K562 (cell line): ENCODE measurements around the gene SLC38A11. TPM values are rescaled to one million over a fixed set of nuclear protein-coding genes. Genes with fewer than 3 reads are reported as not detected.

Experiments used
- ATAC-seq: fragments of 200-7000 bp; cut with Tn5 transposase; 3 replicates; pipeline ENCODE4 v1.9.1; 2020; ENCODE audit warnings: moderate library complexity
- BruUV-seq: library from RNA; stranded (reverse); fragments of 400-500 nt; replicated peaks from 2 replicates; lab custom pipeline; 2021; lab: Mats Ljungman, UMichigan
- CTCF ChIA-PET: fragments of 300-600 bp; formaldehyde crosslinking; extraction: SDS; loops from one replicate; lab custom pipeline; 2021; ENCODE audit warnings: low intra/inter-chr PET ratio; lab: Yijun Ruan, JAX
- POLR2A ChIA-PET: fragments of 300-600, 350-650 bp; sonication (Branson Sonifier 250); formaldehyde crosslinking; extraction: SDS; loops from one replicate; lab custom pipeline; 2021; ENCODE audit warnings: antibody characterized with exemption, inconsistent platforms; lab: Yijun Ruan, JAX
- DNase-seq, 4 experiments: peaks; one replicate each; pipeline versions ENCODE4 v3.0.0 to v3.0.0-alpha.2; 2011 to 2018; ENCODE audit warnings: low spot score in 3 of 4, mixed read lengths in 3 of 4; ENCODE audit errors: extremely low read depth in 1 of 4
- FAIRE-seq: peaks from 2 replicates; lab custom pipeline; 2011; peaks lifted over from hg19 to GRCh38; lab: Jason Lieb, UNC
- H2AFZ ChIP-seq: 2 replicates; pipeline ENCODE4 v1.6.0; 2011; ENCODE audit warnings: low read depth, low read length, control low read depth, inconsistent platforms
- H3K27ac ChIP-seq: fragments of 200-600 bp; 3 replicates; pipeline ENCODE4 v1.8.0; 2011; ENCODE audit warnings: low read depth, mild to moderate bottlenecking, control low read depth, inconsistent platforms, low read length, moderate library complexity, mixed read lengths; ENCODE audit errors: extremely low read depth
- H3K27me3 ChIP-seq, 2 experiments: fragments of 300-600 bp in 1 of 2; 2 replicates in 1 of 2; 3 replicates in 1 of 2; pipeline versions ENCODE4 v1.6.0 to v1.8.0; 2011; ENCODE audit warnings: inconsistent platforms in 2 of 2, low read length in 2 of 2, mild to moderate bottlenecking in 1 of 2, mixed read lengths in 1 of 2, moderate library complexity in 1 of 2; ENCODE audit not compliant: control insufficient read depth in 2 of 2, insufficient read depth in 2 of 2
- H3K36me3 ChIP-seq: fragments of 300-600 bp; 3 replicates; pipeline ENCODE4 v1.8.0; 2011; ENCODE audit warnings: mild to moderate bottlenecking, low read length, inconsistent platforms; ENCODE audit not compliant: control insufficient read depth, insufficient read depth
- H3K4me1 ChIP-seq, 2 experiments: fragments of 200-600 bp in 1 of 2; replicated peaks in 1 of 2; 2 replicates in 1 of 2; 3 replicates in 1 of 2; pipeline versions ENCODE4 v1.5.1 to v1.8.0; 2011; ENCODE audit warnings: inconsistent platforms in 2 of 2, low read length in 2 of 2, mild to moderate bottlenecking in 1 of 2, mixed read lengths in 1 of 2, moderate library complexity in 1 of 2; ENCODE audit not compliant: control insufficient read depth in 2 of 2, insufficient read depth in 2 of 2
- H3K4me2 ChIP-seq: 2 replicates; pipeline ENCODE4 v1.6.1; 2011; ENCODE audit warnings: low read length, control low read depth, inconsistent platforms, mixed read lengths; ENCODE audit not compliant: insufficient read depth
- H3K4me3 ChIP-seq: fragments of 200-600 bp; sonication (generic), shearing (Covaris generic); 2 replicates; pipeline ENCODE4 v1.5.1; 2016; ENCODE audit warnings: control low read depth, inconsistent platforms
- H3K79me2 ChIP-seq: fragments of 200-600 bp; 3 replicates; pipeline ENCODE4 v1.8.0; 2011; ENCODE audit warnings: low read length, inconsistent platforms; ENCODE audit not compliant: control insufficient read depth, insufficient read depth
- H3K9ac ChIP-seq, 2 experiments: 2 replicates each; pipeline versions ENCODE4 v1.6.0 to v1.6.1; 2011; ENCODE audit warnings: low read depth in 2 of 2, low read length in 2 of 2, control low read depth in 1 of 2, inconsistent platforms in 1 of 2, mild to moderate bottlenecking in 1 of 2, mixed read lengths in 1 of 2; ENCODE audit not compliant: insufficient read depth in 1 of 2
- H3K9me1 ChIP-seq: one replicate; pipeline ENCODE4 v1.6.0; 2011; ENCODE audit warnings: inconsistent platforms, mild to moderate bottlenecking, low read length, moderate library complexity; ENCODE audit not compliant: control insufficient read depth, insufficient read depth
- H3K9me3 ChIP-seq: replicated peaks from 2 replicates; pipeline ENCODE4 v1.5.1; 2011; ENCODE audit warnings: low read depth, low read length, inconsistent platforms; ENCODE audit not compliant: control insufficient read depth, insufficient read depth
- H4K20me1 ChIP-seq: replicated peaks from 2 replicates; pipeline ENCODE4 v1.6.1; 2011; ENCODE audit warnings: low read length, inconsistent platforms, mixed read lengths; ENCODE audit not compliant: control insufficient read depth, insufficient read depth
- AFF4 ChIP-seq: sonication (generic); formaldehyde crosslinking; IDR thresholded peaks from 2 replicates; pipeline ENCODE4 v1.8.0; 2023; ENCODE audit warnings: mild to moderate bottlenecking, missing genetic modification reagents
- ATF1 ChIP-seq, 2 experiments: fragments of 450-650 bp in 1 of 2; IDR thresholded peaks; 2 replicates each; pipeline ENCODE4 v1.6.1; 2016; ENCODE audit warnings: missing compliant biosample characterization in 1 of 2, missing genetic modification characterization in 1 of 2
- HES1 ChIP-seq: fragments of 450-650 bp; IDR thresholded peaks from 2 replicates; pipeline ENCODE4 v1.6.1; 2016; ENCODE audit warnings: low read depth, mild to moderate bottlenecking, moderate library complexity
- HNRNPL ChIP-seq: fragments of 200-400 bp; formaldehyde crosslinking; IDR thresholded peaks from 2 replicates; pipeline ENCODE4 v1.6.1; 2017; ENCODE audit warnings: low read depth, mild to moderate bottlenecking, low read length
- JUN ChIP-seq, 2 experiments: sonication (generic) in 1 of 2; formaldehyde crosslinking in 1 of 2; IDR thresholded peaks; 2 replicates each; pipeline versions ENCODE4 v1.6.1 to v1.8.0; 2012 to 2022; ENCODE audit warnings: borderline replicate concordance in 2 of 2, mild to moderate bottlenecking in 2 of 2, improper control_type of control experiment in 1 of 2, low read depth in 1 of 2, low read length in 1 of 2, missing genetic modification reagents in 1 of 2
- JUND ChIP-seq, 2 experiments: IDR thresholded peaks; 2 replicates in 1 of 2; 3 replicates in 1 of 2; pipeline ENCODE4 v1.6.1; 2011; ENCODE audit warnings: borderline replicate concordance in 2 of 2, low read depth in 2 of 2, low read length in 2 of 2, improper control_type of control experiment in 1 of 2, missing biosample characterization in 1 of 2, missing genetic modification characterization in 1 of 2, missing genetic modification reagents in 1 of 2
- KAT7 ChIP-seq: sonication (generic); formaldehyde crosslinking; IDR thresholded peaks from 2 replicates; pipeline ENCODE4 v1.8.0; 2022; ENCODE audit warnings: missing genetic modification reagents, mild to moderate bottlenecking, borderline replicate concordance
- MEF2A ChIP-seq: IDR thresholded peaks from 2 replicates; pipeline ENCODE4 v1.6.1; 2011; ENCODE audit warnings: low read depth, mild to moderate bottlenecking, low read length, moderate library complexity; ENCODE audit not compliant: control insufficient read depth
- NFYB ChIP-seq: IDR thresholded peaks from 2 replicates; pipeline ENCODE4 v1.6.1; 2011; ENCODE audit warnings: mild to moderate bottlenecking, moderate library complexity; ENCODE audit not compliant: insufficient read length; ENCODE audit errors: extremely low read depth
- PURB ChIP-seq: sonication (generic); formaldehyde crosslinking; IDR thresholded peaks from 2 replicates; pipeline ENCODE4 v1.9.0; 2021; ENCODE audit warnings: low read depth, mild to moderate bottlenecking, missing genetic modification reagents
- RBBP5 ChIP-seq: fragments of 200-600 bp; sonication (generic); IDR thresholded peaks from 2 replicates; pipeline ENCODE4 v1.6.1; 2012; ENCODE audit warnings: borderline replicate concordance, mild to moderate bottlenecking, low read length, control low read depth, inconsistent platforms; ENCODE audit not compliant: insufficient read depth, poor library complexity, severe bottlenecking
- USF1 ChIP-seq: sonication (generic); formaldehyde crosslinking; IDR thresholded peaks from 2 replicates; pipeline ENCODE4 v1.9.0; 2022; ENCODE audit warnings: mild to moderate bottlenecking, missing genetic modification reagents
- XRCC5 ChIP-seq: fragments of 200-400 bp; formaldehyde crosslinking; IDR thresholded peaks from 2 replicates; pipeline ENCODE4 v1.6.1; 2017; ENCODE audit warnings: low read depth, mild to moderate bottlenecking, low read length
- WGBS: fragments of 100-300 bp; shearing (Covaris generic); methylation state at CpG from one replicate; pipeline ENCODE4 v1.1.6; 2016; ENCODE audit warnings: low coverage, mixed read lengths; ENCODE audit not compliant: insufficient coverage; ENCODE audit errors: missing lambda C conversion rate; 5-methylcytosine and 5-hydroxymethylcytosine counted together
- in situ Hi-C: fragments of 300-500 bp; cut with MboI; formaldehyde crosslinking; loops from 4 replicates; pipeline ENCODE4 v1.15.0; 2018; ENCODE audit warnings: inconsistent platforms, mixed read lengths
- intact Hi-C: fragments of 100-400 bp; cut with micrococcal nuclease; formaldehyde crosslinking; loops from 2 replicates; pipeline ENCODE4 v1.14.2; 2022
- polyA plus RNA-seq, 8 experiments: library from polyadenylated mRNA; depleted of rRNA in 4 of 8; stranded (reverse) in 5 of 8; unstranded in 3 of 8; fragments of >200 nt; fragmentation: Nextera tagmentation in 2 of 8; fragmentation: Illumina TruSeq in 1 of 8; extraction: Ambion mirVana in 2 of 8; extraction: Trizol in 1 of 8; gene quantifications; 2 replicates each; pipeline versions ENCODE4 v1.2.1 to v1.2.3, GENCODE V29; 2011 to 2014; ENCODE audit warnings: inconsistent platforms in 1 of 8, missing spikeins in 1 of 8
- total RNA-seq, 7 experiments: library from RNA; depleted of rRNA in 6 of 7; stranded (reverse); fragments of >200 nt in 6 of 7; fragmentation: Illumina TruSeq in 2 of 7; extraction: Trizol in 2 of 7; gene quantifications; 2 replicates each; pipeline versions ENCODE4 v1.2.1 to v1.2.3, GENCODE V29; 2011 to 2021; ENCODE audit warnings: low replicate concordance in 1 of 7

SLC38A11 gene
- total and polyA plus RNA-seq, 9 of the 15 experiments (the other 6 are each of a cell fraction or from before 2014, with no cell fraction given) = not detected

- TF ChIP-seq AFF4 (CRISPR knock-in tag) (no peak), KAT7 (no peak)
Measured at GRCh38 chr2:164910101-164910899, 45.0 kb downstream of the SLC38A11 start (continued).

GRCh38 chr2:164906947-164907346, 48.4 kb downstream of the SLC38A11 start:
- no peak for DNase-seq
- no peak for TF ChIP-seq XRCC5
- no peak for TF ChIP-seq HNRNPL
- TF ChIP-seq RBBP5 = no peak
- TF ChIP-seq USF1 (CRISPR knock-in tag) = no peak
- TF ChIP-seq JUN (IDR thresholded peaks at IDR 0.05; ENCODE audit: borderline replicate concordance, low read depth, low read length) = no peak
- no peak for TF ChIP-seq JUN (CRISPR knock-in tag; IDR thresholded peaks at IDR 0.05; ENCODE audit: borderline replicate concordance)
- TF ChIP-seq MEF2A = no peak
- no peak for TF ChIP-seq JUND (IDR thresholded peaks at IDR 0.05; ENCODE audit: borderline replicate concordance, low read depth, low read length)
- TF ChIP-seq JUND (tag; IDR thresholded peaks at IDR 0.05; ENCODE audit: borderline replicate concordance, low read depth, low read length) = no peak
- no peak for TF ChIP-seq NFYB
- TF ChIP-seq PURB (CRISPR knock-in tag) = no peak
- TF ChIP-seq ATF1 (CRISPR knock-in tag; IDR thresholded peaks at IDR 0.05) = no peak
- no peak for TF ChIP-seq ATF1 (tag; IDR thresholded peaks at IDR 0.05)
- TF ChIP-seq HES1 = no peak
- intact Hi-C loops = no loop called here
- in situ Hi-C loops = no loop called here
- Histone ChIP-seq H4K20me1 (no peaks in the 10 kb centered on the region), H3K4me1 (no peaks in the 10 kb centered on the region), H3K9me3 (no peaks in the 10 kb centered on the region), H3K4me2 (no peak overlapping the region), H2AFZ (no peak overlapping the region), H3K79me2 (no peaks in the 10 kb centered on the region), H3K9me1 (no peaks in the 10 kb centered on the region), H3K27ac (no peak overlapping the region), H3K9ac (no peak overlapping the region), H3K27me3 (no peaks in the 10 kb centered on the region), H3K4me3 (no peak overlapping the region), H3K36me3 (no peaks in the 10 kb centered on the region)
- ChIA-PET POLR2A (no interaction called here), CTCF (no interaction called here)
- no peak for FAIRE-seq
- BruUV-seq = no TSS peak
- 0% methylated on average over 1 of the region's 2 CpGs for WGBS
- no peak for ATAC-seq
